NB4 (cell line): ENCODE data around the gene TNFAIP2.

ENCODE experiments used
- DNase-seq: peaks from one replicate; pipeline ENCODE4 v3.0.0; 2010; ENCODE audit warnings: low read depth
- H3K4me3 ChIP-seq: one replicate; pipeline ENCODE4 v1.5.1; 2011; ENCODE audit warnings: mild to moderate bottlenecking, low read depth, low read length, moderate library complexity
- MYC ChIP-seq: IDR thresholded peaks from 2 replicates; pipeline ENCODE4 v1.6.1; 2011; ENCODE audit warnings: low read depth, low read length
- POLR2A ChIP-seq: IDR thresholded peaks from 2 replicates; pipeline ENCODE4 v1.6.1; 2011; ENCODE audit warnings: mild to moderate bottlenecking; ENCODE audit not compliant: insufficient read length; ENCODE audit errors: extremely low read depth
- TF ChIP-seq, protein P1 (sequence below): IDR thresholded peaks from 2 replicates; pipeline ENCODE4 v1.6.1; 2011; ENCODE audit warnings: low read depth, low read length
- TF ChIP-seq, protein P2 (sequence below): IDR thresholded peaks from one replicate; pipeline ENCODE4 v1.5.1; 2012; ENCODE audit warnings: low read depth, low read length

TNFAIP2 gene

DNA sequence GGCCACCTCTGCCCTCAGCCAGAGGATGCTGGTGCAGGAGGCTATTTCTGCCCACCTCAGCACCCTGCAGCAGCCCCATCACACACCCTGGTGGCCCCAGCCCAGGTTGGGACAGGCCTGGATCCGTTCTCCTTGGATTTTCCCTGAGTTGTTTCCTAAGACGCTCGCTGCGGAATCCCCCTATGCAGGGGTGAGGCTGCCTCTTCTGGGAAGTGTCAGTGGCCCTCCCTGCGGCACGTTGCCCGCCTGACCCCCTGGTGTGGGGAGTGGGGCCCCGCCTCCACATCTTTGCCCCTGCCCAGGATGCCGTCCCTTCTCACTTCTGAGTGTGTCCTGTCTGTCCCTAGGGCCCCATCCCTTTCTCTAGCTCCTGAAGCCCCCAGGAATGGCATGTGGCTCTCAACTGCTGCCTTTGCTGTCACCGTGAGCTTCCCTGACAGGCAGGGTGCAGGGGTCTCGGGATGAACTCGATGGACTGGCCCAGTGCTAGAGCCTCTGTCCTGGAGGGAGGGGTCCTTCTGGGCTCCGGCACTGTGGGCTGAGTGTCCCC, 29.3 kb upstream of the TNFAIP2 start:
- DNase-seq: no peak

DNA sequence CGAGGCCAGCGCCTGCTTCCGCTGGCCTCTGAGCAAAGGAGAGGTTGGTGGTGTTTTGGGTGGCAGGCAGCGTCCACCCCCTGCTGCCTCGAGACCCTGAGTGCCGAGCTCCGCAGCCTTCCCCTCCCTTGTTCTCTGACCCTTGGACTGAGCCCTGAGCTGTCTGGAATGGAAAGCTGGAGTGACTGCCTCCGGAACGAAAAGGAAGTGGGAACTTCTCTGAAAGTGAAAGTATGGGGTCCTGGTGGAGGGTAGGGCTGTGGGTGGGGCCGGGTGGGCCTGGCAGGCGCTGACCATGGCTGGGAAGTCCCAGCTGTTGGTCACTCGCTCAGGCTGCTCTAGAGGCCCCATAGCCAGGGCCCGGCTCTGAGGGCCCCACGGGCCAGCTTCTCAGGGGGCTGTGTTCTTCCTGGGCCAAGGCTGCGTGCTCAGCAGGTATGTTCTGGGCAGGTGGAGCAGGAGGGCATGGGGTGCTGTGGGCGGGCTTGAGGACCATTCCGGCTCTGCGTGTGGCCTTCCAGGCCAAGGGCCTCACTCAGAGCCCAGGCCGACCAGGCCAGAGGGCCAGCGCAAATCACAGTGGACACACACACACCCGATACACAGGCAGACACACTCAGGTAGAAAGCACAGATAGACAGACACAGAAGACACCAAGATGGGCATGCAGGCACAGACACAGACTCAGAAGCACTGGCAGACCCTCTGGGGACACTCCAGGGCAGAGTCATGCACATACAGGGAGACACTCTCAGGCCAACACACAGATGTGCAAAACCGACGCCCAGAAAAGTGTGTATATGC, 28.7 kb upstream of the TNFAIP2 start, which contains the start of gene EXOC3L4:
Gene EXOC3L4, plus strand, starts transcription at position 320 of the 804 bp plus-strand sequence. CDS start 5,495 bp downstream, outside the sequence.
- TF ChIP-seq MYC: no peak
- TF ChIP-seq POLR2A: no peak
- H3K4me3 ChIP-seq: no peak within 1 kb of the TSS
- no peak for DNase-seq

More for the DNA sequence above, 29.3 kb upstream of the TNFAIP2 start:
- no peak overlapping the region for H3K4me3 ChIP-seq
- TF ChIP-seq POLR2A (no peak), MYC (no peak)
- TF ChIP-seq, protein P1, sequence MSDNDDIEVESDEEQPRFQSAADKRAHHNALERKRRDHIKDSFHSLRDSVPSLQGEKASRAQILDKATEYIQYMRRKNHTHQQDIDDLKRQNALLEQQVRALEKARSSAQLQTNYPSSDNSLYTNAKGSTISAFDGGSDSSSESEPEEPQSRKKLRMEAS: no peak
- TF ChIP-seq, protein P2, sequence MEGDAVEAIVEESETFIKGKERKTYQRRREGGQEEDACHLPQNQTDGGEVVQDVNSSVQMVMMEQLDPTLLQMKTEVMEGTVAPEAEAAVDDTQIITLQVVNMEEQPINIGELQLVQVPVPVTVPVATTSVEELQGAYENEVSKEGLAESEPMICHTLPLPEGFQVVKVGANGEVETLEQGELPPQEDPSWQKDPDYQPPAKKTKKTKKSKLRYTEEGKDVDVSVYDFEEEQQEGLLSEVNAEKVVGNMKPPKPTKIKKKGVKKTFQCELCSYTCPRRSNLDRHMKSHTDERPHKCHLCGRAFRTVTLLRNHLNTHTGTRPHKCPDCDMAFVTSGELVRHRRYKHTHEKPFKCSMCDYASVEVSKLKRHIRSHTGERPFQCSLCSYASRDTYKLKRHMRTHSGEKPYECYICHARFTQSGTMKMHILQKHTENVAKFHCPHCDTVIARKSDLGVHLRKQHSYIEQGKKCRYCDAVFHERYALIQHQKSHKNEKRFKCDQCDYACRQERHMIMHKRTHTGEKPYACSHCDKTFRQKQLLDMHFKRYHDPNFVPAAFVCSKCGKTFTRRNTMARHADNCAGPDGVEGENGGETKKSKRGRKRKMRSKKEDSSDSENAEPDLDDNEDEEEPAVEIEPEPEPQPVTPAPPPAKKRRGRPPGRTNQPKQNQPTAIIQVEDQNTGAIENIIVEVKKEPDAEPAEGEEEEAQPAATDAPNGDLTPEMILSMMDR: no peak

DNA sequence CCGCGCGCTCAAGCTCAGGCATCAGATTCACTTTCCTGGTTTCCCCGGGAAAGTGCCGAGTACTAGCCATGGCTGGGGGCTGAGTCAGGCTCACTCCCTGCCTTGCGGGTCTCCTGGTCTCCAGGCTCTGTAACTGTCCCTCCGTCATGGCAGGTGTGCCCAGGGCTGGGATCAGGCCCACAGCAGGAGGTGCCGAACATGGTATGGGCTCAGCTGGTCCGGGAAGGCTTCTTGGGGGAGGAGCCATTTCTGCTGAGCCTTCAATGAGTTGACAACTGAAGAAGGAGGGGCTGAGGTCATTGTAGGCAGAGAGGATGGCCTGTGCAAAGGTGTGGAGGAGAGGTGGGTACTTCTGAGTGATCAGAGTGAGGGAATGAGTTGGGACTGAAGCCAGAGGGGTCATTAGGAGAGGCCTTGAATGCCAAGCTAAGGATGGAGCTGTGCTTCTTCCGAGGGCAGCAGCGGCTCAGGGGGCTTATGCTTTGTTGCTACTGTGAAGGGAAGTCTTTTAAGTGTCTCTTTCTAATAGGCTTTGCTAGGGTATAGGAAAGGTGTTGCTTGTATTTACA, 28.0 kb upstream of the TNFAIP2 start:
- H3K4me3 ChIP-seq: no peak overlapping the region
- no peak for DNase-seq
- TF ChIP-seq, protein P1: no peak
- no peak for TF ChIP-seq POLR2A
- TF ChIP-seq, protein P2: no peak
- TF ChIP-seq MYC: no peak

DNA sequence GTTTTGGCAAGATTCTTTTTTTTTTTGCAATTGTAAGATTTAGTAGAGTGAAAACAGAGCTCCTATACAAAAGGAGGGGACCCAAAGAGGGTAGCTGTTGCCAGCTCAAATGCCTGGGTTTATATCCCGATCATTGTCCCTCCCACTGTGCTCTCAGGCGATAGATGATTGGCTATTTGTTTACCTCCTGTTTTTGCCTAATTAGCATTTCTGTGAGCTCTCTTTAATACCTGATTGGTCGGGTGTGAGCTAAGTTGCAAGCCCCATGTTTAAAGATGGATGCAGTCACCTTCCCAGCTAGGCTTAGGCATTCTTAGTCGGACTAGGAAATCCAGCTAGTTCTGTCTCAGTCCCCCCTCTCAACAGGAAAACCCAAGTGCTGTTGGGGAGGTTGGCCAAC, 26.9 kb upstream of the TNFAIP2 start:
- H3K4me3 ChIP-seq: no peak overlapping the region
- TF ChIP-seq, protein P2: no peak
- TF ChIP-seq MYC (no peak), POLR2A (no peak)
- TF ChIP-seq, protein P1: no peak
- DNase-seq: no peak

DNA sequence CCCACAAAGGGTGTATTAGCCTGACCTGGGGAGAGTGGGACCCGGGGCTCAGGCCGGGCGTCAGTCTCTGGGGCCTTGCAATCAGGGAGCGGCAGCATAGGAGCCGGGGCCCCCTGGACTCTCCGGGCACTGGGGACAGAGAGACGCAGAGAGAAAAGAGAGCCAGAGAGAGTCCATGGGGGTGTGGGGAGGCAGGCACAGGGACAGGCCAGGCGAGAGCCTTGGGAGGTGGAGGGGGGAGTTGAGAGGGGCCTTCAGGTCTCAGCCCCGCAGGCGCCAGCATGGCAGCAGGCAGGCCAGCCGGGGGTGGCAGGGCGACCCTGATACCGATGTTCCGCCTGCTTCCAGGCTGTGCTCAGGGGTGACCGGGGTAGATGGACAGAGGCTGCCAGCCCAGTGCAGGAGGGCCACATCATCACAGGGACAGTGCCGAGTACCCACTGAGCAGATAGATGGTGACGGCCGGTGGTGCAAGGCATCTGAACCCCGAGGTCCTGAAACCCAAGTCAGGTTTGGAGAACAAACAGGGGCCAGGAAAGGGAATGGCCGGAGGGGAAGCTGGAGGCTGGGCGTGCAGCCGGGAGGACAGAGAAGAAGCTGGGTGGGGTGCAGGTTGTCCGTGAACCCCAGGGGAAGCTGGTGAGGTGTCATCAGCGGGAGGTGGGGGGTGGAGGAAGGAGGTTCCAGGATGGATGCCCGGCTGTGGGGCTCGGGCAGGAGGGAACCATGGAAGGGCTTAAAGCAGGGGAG, 25.8 kb upstream of the TNFAIP2 start:
- H3K4me3 ChIP-seq: no peak overlapping the region

More for the DNA sequence above, 25.8 kb upstream of the TNFAIP2 start:
- no peak for DNase-seq
- TF ChIP-seq, protein P2: no peak
- TF ChIP-seq, protein P1: no peak
- TF ChIP-seq POLR2A (no peak), MYC (no peak)
